MM.1S (cell line): ENCODE data around the gene C21orf91.
A peak's percentile ranks its signal among the peaks of the same experiment; 100 is the strongest.

ENCODE experiments used
- DNase-seq: peaks from one replicate; pipeline ENCODE4 v3.0.0-alpha.2; 2015
- H2AFZ ChIP-seq: fragments of 300-600 bp; sonication (generic); 2 replicates; pipeline ENCODE4 v1.6.0; 2016; ENCODE audit warnings: antibody characterized with exemption, low read length
- H3F3A ChIP-seq: fragments of 300-600 bp; sonication (generic); 2 replicates; pipeline ENCODE4 v1.6.1; 2016; ENCODE audit warnings: mild to moderate bottlenecking, antibody characterized with exemption, low read length, moderate library complexity, mixed read lengths; ENCODE audit not compliant: insufficient read depth
- H3K27ac ChIP-seq: fragments of 300-600 bp; sonication (generic); 2 replicates; pipeline ENCODE4 v1.5.1; 2016; ENCODE audit warnings: mild to moderate bottlenecking, low read length
- H3K27me3 ChIP-seq: fragments of 300-600 bp; sonication (generic); replicated peaks from 2 replicates; pipeline ENCODE4 v1.6.0; 2016; ENCODE audit warnings: low read length; ENCODE audit not compliant: insufficient read depth
- H3K36me3 ChIP-seq: fragments of 300-600 bp; sonication (generic); replicated peaks from 2 replicates; pipeline ENCODE4 v1.6.1; 2016; ENCODE audit warnings: mild to moderate bottlenecking, low read length, mixed read lengths; ENCODE audit not compliant: insufficient read depth
- H3K4me1 ChIP-seq: fragments of 300-600 bp; sonication (generic); 2 replicates; pipeline ENCODE4 v1.6.1; 2016; ENCODE audit warnings: low read length, mixed read lengths
- H3K4me2 ChIP-seq: fragments of 300-600 bp; sonication (generic); 2 replicates; pipeline ENCODE4 v1.6.0; 2016; ENCODE audit warnings: low read depth, low read length
- H3K4me3 ChIP-seq: fragments of 300-600 bp; sonication (generic); 2 replicates; pipeline ENCODE4 v1.5.1; 2016; ENCODE audit warnings: low read length, mixed read lengths
- H3K79me2 ChIP-seq: fragments of 300-600 bp; sonication (generic); 2 replicates; pipeline ENCODE4 v1.6.1; 2016; ENCODE audit warnings: mixed run types, low read length, mixed read lengths
- H3K9ac ChIP-seq: fragments of 300-600 bp; sonication (generic); 2 replicates; pipeline ENCODE4 v1.6.1; 2016; ENCODE audit warnings: low read length, mixed read lengths
- H3K9me2 ChIP-seq: fragments of 300-600 bp; sonication (generic); replicated peaks from 2 replicates; pipeline ENCODE4 v1.6.1; 2016; ENCODE audit warnings: mild to moderate bottlenecking, low read length, mixed read lengths; ENCODE audit not compliant: insufficient read depth
- H3K9me3 ChIP-seq: fragments of 300-600 bp; sonication (generic); replicated peaks from 2 replicates; pipeline ENCODE4 v1.6.1; 2016; ENCODE audit warnings: mild to moderate bottlenecking, low read length, mixed read lengths; ENCODE audit not compliant: insufficient read depth
- H4K20me1 ChIP-seq: fragments of 300-600 bp; sonication (generic); 2 replicates; pipeline ENCODE4 v1.6.1; 2016; ENCODE audit warnings: mild to moderate bottlenecking, low read length, moderate library complexity, mixed read lengths; ENCODE audit not compliant: insufficient read depth
- CTCF ChIP-seq: fragments of 300-600 bp; sonication (generic); IDR thresholded peaks from 2 replicates; pipeline ENCODE4 v1.5.1; 2016; ENCODE audit warnings: antibody characterized with exemption, low read length, mixed read lengths
- EZH2 ChIP-seq: fragments of 300-600 bp; sonication (generic); optimal IDR thresholded peaks from 2 replicates; pipeline ENCODE3; 2017; ENCODE audit warnings: low read depth, mild to moderate bottlenecking, antibody characterized with exemption, low read length, mixed read lengths
- EZH2phosphoT487 ChIP-seq: fragments of 300-600 bp; sonication (generic); IDR thresholded peaks from 2 replicates; pipeline ENCODE4 v1.6.1; 2018; ENCODE audit warnings: antibody characterized with exemption, low read length

Gene C21orf91

GRCh38 chr21:17786851-17787181, 32.3 kb downstream of the C21orf91 start:
- H3K27me3 ChIP-seq: no peaks in the 10 kb centered on the region
- no peak overlapping the region for H3K4me3 ChIP-seq
- peak overlapping the region; percentile 97; the same call in 1 of the 2 replicates for H3K27ac ChIP-seq
- H3K9me2 ChIP-seq: no peaks in the 10 kb centered on the region
- H3K36me3 ChIP-seq: peaks cover under 1% of the 10 kb centered on the region
- no peak overlapping the region for H2AFZ ChIP-seq
- H3K9me3 ChIP-seq: no peaks in the 10 kb centered on the region
- H3K4me1 ChIP-seq: peaks cover 78% of the 10 kb centered on the region
- H3K4me2 ChIP-seq: peak overlapping the region; percentile 86; the same call in 1 of the 2 replicates
- H3F3A ChIP-seq: peaks cover 80% of the 10 kb centered on the region
- DNase-seq: no peak
- TF ChIP-seq EZH2 (no peak), EZH2phosphoT487 (no peak), CTCF (no peak)
- H3K9ac ChIP-seq: no peak overlapping the region
- H4K20me1 ChIP-seq: no peaks in the 10 kb centered on the region
- peaks cover 51% of the 10 kb centered on the region for H3K79me2 ChIP-seq

- peak overlapping the region; percentile 97; the same call in 1 of the 2 replicates for H3K27ac ChIP-seq
- TF ChIP-seq CTCF: no peak
- TF ChIP-seq EZH2: no peak
- no peak for TF ChIP-seq EZH2phosphoT487
- no peak overlapping the region for H3K9ac ChIP-seq
- H3K79me2 ChIP-seq: peaks cover 45% of the 10 kb centered on the region
- H3K4me3 ChIP-seq: peak overlapping the region; percentile 57
- H3K4me2 ChIP-seq: peak overlapping the region; percentile 86
- H3K27me3 ChIP-seq: no peaks in the 10 kb centered on the region
- H2AFZ ChIP-seq: no peak overlapping the region
- H4K20me1 ChIP-seq: no peaks in the 10 kb centered on the region
- H3K36me3 ChIP-seq: no peaks in the 10 kb centered on the region; the same call in none of the 2 replicates
- H3K4me1 ChIP-seq: peaks cover 80% of the 10 kb centered on the region
- no peaks in the 10 kb centered on the region for H3K9me3 ChIP-seq
- no peaks in the 10 kb centered on the region for H3K9me2 ChIP-seq
- H3F3A ChIP-seq: peaks cover 85% of the 10 kb centered on the region
- no peak for DNase-seq
Measured at GRCh38 chr21:17786071-17786850, 32.9 kb downstream of the C21orf91 start.

GRCh38 chr21:17785403-17785788, 33.8 kb downstream of the C21orf91 start:
- Histone ChIP-seq H3K4me3 (peak overlapping the region; percentile 57), H3K36me3 (no peaks in the 10 kb centered on the region; the same call in none of the 2 replicates), H3K4me1 (peaks cover 78% of the 10 kb centered on the region), H3K27me3 (no peaks in the 10 kb centered on the region), H3K9me3 (no peaks in the 10 kb centered on the region), H3K4me2 (peak overlapping the region; percentile 86), H3K9ac (peak overlapping the region; percentile 63), H3K9me2 (no peaks in the 10 kb centered on the region), H3K27ac (peak overlapping the region; percentile 97), H3K79me2 (peaks cover 37% of the 10 kb centered on the region), H2AFZ (no peak overlapping the region), H4K20me1 (no peaks in the 10 kb centered on the region), H3F3A (peaks cover 88% of the 10 kb centered on the region)
- no peak for DNase-seq
- TF ChIP-seq EZH2phosphoT487 (no peak), EZH2 (no peak), CTCF (no peak)
